Stimulated activated CD4-positive, alpha-beta T cell treated with anti-CD3 and anti-CD28 coated beads, Interleukin-1b, Interleukin-23, amount 100 ng/mL, for 1 hour (primary cell): ENCODE results near the gene NCK2.

Experiments
- DNase-seq, 2 donors: peaks; one replicate each; pipeline ENCODE4 v3.0.0-alpha.2; 2020; ENCODE audit warnings: low read depth in 2 of 2

NCK2 gene

GRCh38 chr2:105872142-105872728 lies 127.5 kb downstream of the NCK2 start:
- DNase-seq = no peak

GRCh38 chr2:105872830-105873229 lies 128.1 kb downstream of the NCK2 start:
- no peak for DNase-seq

- no peak for DNase-seq
Observed at GRCh38 chr2:105873281-105873680, 128.6 kb downstream of the NCK2 start.

GRCh38 chr2:105873721-105874120 lies 129.0 kb downstream of the NCK2 start:
- DNase-seq = peak in 1 of 2 donors; percentile 41

GRCh38 chr2:105874466-105874865 lies 129.8 kb downstream of the NCK2 start:
- no peak for DNase-seq

GRCh38 chr2:105875241-105875640 lies 130.5 kb downstream of the NCK2 start:
- DNase-seq = no peak

GRCh38 chr2:105876191-105876590 lies 131.5 kb downstream of the NCK2 start:
- DNase-seq = no peak

GRCh38 chr2:105877945-105878344 lies 133.2 kb downstream of the NCK2 start:
- DNase-seq = no peak

GRCh38 chr2:105879106-105879802 lies 134.5 kb downstream of the NCK2 start:
- DNase-seq = no peak

- DNase-seq = no peak
Observed at GRCh38 chr2:105879803-105880300, 135.1 kb downstream of the NCK2 start.

- no peak for DNase-seq
Observed at GRCh38 chr2:105880637-105881036, 135.9 kb downstream of the NCK2 start.

- DNase-seq = no peak
Observed at GRCh38 chr2:105881286-105882136, 136.8 kb downstream of the NCK2 start.

- DNase-seq = no peak
Observed at GRCh38 chr2:105882341-105882740, 137.6 kb downstream of the NCK2 start.

GRCh38 chr2:105882920-105883435 lies 138.3 kb downstream of the NCK2 start:
- DNase-seq = no peak

- no peak for DNase-seq
Observed at GRCh38 chr2:105883911-105884694, 139.4 kb downstream of the NCK2 start.

- no peak for DNase-seq
Observed at GRCh38 chr2:105885456-105885855, 140.7 kb downstream of the NCK2 start.

- DNase-seq = no peak
Observed at GRCh38 chr2:105886029-105886454, 141.3 kb downstream of the NCK2 start.

GRCh38 chr2:105886687-105887086 lies 142.0 kb downstream of the NCK2 start:
- no peak for DNase-seq

GRCh38 chr2:105887256-105887655 lies 142.5 kb downstream of the NCK2 start:
- no peak for DNase-seq

- no peak for DNase-seq
Observed at GRCh38 chr2:105888625-105889024, 143.9 kb downstream of the NCK2 start.

- DNase-seq = no peak
Observed at GRCh38 chr2:105889046-105889445, 144.3 kb downstream of the NCK2 start.
